GM18517 (cell line): ENCODE data around the gene DNASE1L1.

Experiments used
- ATAC-seq: cut with Tn5 transposase; IDR thresholded peaks from one replicate; pipeline ENCODE4 v1.9.1; 2021; ENCODE audit warnings: mild to moderate bottlenecking, moderate library complexity; ENCODE audit not compliant: unreplicated experiment

DNASE1L1 gene

GRCh38 chrX:154353172-154353843 is 55.7 kb downstream of the DNASE1L1 start:
- ATAC-seq: no peak

GRCh38 chrX:154352466-154352865 is 56.6 kb downstream of the DNASE1L1 start:
- ATAC-seq: no peak

- ATAC-seq: no peak
Measured at GRCh38 chrX:154352012-154352401, 57.0 kb downstream of the DNASE1L1 start.
